ENCODE results near the gene PCDH8. TPM values are rescaled to one million over a fixed set of nuclear protein-coding genes. Genes with fewer than 3 reads are reported as not detected.
A peak's percentile ranks its signal among the peaks of the same experiment; 100 is the strongest.

The PCDH8 gene, protein sequence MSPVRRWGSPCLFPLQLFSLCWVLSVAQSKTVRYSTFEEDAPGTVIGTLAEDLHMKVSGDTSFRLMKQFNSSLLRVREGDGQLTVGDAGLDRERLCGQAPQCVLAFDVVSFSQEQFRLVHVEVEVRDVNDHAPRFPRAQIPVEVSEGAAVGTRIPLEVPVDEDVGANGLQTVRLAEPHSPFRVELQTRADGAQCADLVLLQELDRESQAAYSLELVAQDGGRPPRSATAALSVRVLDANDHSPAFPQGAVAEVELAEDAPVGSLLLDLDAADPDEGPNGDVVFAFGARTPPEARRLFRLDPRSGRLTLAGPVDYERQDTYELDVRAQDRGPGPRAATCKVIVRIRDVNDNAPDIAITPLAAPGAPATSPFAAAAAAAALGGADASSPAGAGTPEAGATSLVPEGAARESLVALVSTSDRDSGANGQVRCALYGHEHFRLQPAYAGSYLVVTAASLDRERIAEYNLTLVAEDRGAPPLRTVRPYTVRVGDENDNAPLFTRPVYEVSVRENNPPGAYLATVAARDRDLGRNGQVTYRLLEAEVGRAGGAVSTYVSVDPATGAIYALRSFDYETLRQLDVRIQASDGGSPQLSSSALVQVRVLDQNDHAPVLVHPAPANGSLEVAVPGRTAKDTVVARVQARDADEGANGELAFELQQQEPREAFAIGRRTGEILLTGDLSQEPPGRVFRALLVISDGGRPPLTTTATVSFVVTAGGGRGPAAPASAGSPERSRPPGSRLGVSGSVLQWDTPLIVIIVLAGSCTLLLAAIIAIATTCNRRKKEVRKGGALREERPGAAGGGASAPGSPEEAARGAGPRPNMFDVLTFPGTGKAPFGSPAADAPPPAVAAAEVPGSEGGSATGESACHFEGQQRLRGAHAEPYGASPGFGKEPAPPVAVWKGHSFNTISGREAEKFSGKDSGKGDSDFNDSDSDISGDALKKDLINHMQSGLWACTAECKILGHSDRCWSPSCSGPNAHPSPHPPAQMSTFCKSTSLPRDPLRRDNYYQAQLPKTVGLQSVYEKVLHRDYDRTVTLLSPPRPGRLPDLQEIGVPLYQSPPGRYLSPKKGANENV
- 1.2 and 1.7 TPM in 2 replicates for total RNA-seq (2014; rRNA removed; shearing (Covaris generic))
- 0.36 and 0.83 TPM in 2 replicates for polyA plus RNA-seq (2016; fragmentation: Nextera tagmentation; extraction: Ambion mirVana)
- long read RNA-seq: 0 reads

DNA sequence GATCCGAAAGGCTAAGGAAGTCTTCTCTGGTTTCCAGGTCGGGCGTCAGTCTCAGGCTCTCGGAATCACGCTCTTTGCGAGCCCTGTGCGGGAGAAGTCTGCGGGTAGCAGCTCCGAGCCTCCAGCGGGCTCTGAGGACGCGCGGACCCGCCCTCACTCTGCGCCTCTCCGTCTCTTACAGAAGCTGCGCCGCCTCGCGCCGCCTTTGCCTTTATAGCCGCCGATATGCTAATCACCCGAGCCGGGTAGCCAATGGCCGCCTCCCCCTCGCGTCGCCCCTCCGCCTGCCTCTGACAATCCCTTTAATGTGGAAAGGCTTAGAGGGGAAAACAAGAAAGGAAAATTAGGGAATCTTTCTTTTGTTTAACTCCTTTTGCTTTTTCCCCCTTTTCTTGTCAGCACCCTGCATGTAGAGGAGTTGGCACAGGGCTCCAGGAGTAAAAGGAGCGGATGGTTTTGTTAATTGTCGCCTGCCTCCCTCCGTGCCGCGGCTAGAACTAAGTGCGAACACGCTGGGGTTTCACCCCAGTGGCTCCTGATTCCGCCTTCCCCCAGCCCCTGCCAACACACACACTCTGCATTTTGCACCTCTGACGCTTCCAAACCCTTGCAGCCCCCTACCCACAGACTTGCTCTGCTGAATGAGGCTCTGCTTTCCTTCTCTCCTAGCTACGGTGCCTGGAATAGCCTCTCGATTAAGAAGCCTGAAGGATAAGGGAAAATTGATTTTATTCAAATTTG is at the start of gene PCDH8:
TSS of gene PCDH8 (minus strand) at position 186 of the 741 bp plus-strand sequence. CDS start 204 bp downstream, outside the sequence.
- DNase-seq (ENCODE audit: low spot score) (peak; percentile 96), ATAC-seq (peak; percentile 25)
- Mint-ChIP-seq H3K4me1 (peaks cover 35% of the 10 kb centered on the region), H3K27ac (no peak within 1 kb of the TSS), H3K27me3 (ENCODE audit: insufficient read depth, low read depth, poor library complexity) (peaks cover 53% of the 10 kb centered on the region), H3K36me3 (ENCODE audit: low read depth) (peaks cover 11% of the 10 kb centered on the region), H3K4me3 (peak within 1 kb of the TSS; percentile 86), H3K9me3 (peaks cover 14% of the 10 kb centered on the region; the same call in 2 of the 3 replicates)
- Histone ChIP-seq H4K20me1 (replicated peaks; ENCODE audit: insufficient read depth) (no peaks in the 10 kb centered on the region; the same call in 1 of the 2 replicates), H2AFZ (0 out of 2 replicates have a peak within 1 kb of the TSS, but pooled peaks have one; percentile 84), H3K27me3 (ENCODE audit: insufficient read depth) (peaks cover 70% of the 10 kb centered on the region), H3K9me2 (ENCODE audit: insufficient read depth) (no peaks in the 10 kb centered on the region), H3F3A (replicated peaks; ENCODE audit: low read depth) (peaks cover 16% of the 10 kb centered on the region), H3K4me1 (ENCODE audit: insufficient read depth) (peaks cover 43% of the 10 kb centered on the region), H3K36me3 (ENCODE audit: insufficient read depth) (no peaks in the 10 kb centered on the region), H3K4me3 (peak within 1 kb of the TSS; percentile 91), H3K79me2 (replicated peaks; ENCODE audit: insufficient read depth) (no peaks in the 10 kb centered on the region), H3K27ac (ENCODE audit: low read depth) (no peak within 1 kb of the TSS), H3K4me2 (peak within 1 kb of the TSS; percentile 72)
- TF ChIP-seq EZH2 (IDR thresholded peaks at IDR 0.05; ENCODE audit: low read depth, unreplicated experiment) (peak; percentile 18), ZNF114 (CRISPR knock-in tag; IDR thresholded peaks at IDR 0.05) (no peak), NANOG (IDR thresholded peaks at IDR 0.05; ENCODE audit: borderline replicate concordance) (no peak), STAT1 (IDR thresholded peaks at IDR 0.05; ENCODE audit: unreplicated experiment) (no peak), POLR2AphosphoS5 (IDR thresholded peaks at IDR 0.05; ENCODE audit: low read depth) (peak; percentile 47), JUNB (IDR thresholded peaks at IDR 0.05; ENCODE audit: unreplicated experiment) (no peak)
- TF ChIP-seq, protein P1, sequence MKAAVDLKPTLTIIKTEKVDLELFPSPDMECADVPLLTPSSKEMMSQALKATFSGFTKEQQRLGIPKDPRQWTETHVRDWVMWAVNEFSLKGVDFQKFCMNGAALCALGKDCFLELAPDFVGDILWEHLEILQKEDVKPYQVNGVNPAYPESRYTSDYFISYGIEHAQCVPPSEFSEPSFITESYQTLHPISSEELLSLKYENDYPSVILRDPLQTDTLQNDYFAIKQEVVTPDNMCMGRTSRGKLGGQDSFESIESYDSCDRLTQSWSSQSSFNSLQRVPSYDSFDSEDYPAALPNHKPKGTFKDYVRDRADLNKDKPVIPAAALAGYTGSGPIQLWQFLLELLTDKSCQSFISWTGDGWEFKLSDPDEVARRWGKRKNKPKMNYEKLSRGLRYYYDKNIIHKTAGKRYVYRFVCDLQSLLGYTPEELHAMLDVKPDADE (IDR thresholded peaks at IDR 0.05): no peak
- TF ChIP-seq, protein P2, sequence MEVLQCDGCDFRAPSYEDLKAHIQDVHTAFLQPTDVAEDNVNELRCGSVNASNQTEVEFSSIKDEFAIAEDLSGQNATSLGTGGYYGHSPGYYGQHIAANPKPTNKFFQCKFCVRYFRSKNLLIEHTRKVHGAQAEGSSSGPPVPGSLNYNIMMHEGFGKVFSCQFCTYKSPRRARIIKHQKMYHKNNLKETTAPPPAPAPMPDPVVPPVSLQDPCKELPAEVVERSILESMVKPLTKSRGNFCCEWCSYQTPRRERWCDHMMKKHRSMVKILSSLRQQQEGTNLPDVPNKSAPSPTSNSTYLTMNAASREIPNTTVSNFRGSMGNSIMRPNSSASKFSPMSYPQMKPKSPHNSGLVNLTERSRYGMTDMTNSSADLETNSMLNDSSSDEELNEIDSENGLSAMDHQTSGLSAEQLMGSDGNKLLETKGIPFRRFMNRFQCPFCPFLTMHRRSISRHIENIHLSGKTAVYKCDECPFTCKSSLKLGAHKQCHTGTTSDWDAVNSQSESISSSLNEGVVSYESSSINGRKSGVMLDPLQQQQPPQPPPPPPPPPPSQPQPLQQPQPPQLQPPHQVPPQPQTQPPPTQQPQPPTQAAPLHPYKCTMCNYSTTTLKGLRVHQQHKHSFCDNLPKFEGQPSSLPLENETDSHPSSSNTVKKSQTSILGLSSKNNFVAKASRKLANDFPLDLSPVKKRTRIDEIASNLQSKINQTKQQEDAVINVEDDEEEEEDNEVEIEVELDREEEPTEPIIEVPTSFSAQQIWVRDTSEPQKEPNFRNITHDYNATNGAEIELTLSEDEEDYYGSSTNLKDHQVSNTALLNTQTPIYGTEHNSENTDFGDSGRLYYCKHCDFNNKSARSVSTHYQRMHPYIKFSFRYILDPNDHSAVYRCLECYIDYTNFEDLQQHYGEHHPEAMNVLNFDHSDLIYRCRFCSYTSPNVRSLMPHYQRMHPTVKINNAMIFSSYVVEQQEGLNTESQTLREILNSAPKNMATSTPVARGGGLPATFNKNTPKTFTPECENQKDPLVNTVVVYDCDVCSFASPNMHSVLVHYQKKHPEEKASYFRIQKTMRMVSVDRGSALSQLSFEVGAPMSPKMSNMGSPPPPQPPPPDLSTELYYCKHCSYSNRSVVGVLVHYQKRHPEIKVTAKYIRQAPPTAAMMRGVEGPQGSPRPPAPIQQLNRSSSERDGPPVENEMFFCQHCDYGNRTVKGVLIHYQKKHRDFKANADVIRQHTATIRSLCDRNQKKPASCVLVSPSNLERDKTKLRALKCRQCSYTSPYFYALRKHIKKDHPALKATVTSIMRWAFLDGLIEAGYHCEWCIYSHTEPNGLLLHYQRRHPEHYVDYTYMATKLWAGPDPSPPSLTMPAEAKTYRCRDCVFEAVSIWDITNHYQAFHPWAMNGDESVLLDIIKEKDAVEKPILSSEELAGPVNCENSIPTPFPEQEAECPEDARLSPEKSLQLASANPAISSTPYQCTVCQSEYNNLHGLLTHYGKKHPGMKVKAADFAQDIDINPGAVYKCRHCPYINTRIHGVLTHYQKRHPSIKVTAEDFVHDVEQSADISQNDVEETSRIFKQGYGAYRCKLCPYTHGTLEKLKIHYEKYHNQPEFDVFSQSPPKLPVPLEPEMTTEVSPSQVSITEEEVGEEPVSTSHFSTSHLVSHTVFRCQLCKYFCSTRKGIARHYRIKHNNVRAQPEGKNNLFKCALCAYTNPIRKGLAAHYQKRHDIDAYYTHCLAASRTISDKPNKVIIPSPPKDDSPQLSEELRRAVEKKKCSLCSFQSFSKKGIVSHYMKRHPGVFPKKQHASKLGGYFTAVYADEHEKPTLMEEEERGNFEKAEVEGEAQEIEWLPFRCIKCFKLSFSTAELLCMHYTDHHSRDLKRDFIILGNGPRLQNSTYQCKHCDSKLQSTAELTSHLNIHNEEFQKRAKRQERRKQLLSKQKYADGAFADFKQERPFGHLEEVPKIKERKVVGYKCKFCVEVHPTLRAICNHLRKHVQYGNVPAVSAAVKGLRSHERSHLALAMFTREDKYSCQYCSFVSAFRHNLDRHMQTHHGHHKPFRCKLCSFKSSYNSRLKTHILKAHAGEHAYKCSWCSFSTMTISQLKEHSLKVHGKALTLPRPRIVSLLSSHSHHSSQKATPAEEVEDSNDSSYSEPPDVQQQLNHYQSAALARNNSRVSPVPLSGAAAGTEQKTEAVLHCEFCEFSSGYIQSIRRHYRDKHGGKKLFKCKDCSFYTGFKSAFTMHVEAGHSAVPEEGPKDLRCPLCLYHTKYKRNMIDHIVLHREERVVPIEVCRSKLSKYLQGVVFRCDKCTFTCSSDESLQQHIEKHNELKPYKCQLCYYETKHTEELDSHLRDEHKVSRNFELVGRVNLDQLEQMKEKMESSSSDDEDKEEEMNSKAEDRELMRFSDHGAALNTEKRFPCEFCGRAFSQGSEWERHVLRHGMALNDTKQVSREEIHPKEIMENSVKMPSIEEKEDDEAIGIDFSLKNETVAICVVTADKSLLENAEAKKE (CRISPR knock-in tag; IDR thresholded peaks at IDR 0.05): no peak
- TF ChIP-seq, protein P3, sequence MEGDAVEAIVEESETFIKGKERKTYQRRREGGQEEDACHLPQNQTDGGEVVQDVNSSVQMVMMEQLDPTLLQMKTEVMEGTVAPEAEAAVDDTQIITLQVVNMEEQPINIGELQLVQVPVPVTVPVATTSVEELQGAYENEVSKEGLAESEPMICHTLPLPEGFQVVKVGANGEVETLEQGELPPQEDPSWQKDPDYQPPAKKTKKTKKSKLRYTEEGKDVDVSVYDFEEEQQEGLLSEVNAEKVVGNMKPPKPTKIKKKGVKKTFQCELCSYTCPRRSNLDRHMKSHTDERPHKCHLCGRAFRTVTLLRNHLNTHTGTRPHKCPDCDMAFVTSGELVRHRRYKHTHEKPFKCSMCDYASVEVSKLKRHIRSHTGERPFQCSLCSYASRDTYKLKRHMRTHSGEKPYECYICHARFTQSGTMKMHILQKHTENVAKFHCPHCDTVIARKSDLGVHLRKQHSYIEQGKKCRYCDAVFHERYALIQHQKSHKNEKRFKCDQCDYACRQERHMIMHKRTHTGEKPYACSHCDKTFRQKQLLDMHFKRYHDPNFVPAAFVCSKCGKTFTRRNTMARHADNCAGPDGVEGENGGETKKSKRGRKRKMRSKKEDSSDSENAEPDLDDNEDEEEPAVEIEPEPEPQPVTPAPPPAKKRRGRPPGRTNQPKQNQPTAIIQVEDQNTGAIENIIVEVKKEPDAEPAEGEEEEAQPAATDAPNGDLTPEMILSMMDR (conservative IDR thresholded peaks at IDR 0.05; ENCODE audit: low read depth in 2 of 2): no peak
